Stimulated activated naive CD8-positive, alpha-beta T cell treated with anti-CD3 and anti-CD28 coated beads, Interleukin-15, Interleukin-2, amounts not matched to agents 100 ng/mL and 50 ng/mL, for 24 hours (primary cell): Measurements from ENCODE around the gene ATP6AP1.
A peak's percentile ranks its signal among the peaks of the same experiment; 100 is the strongest.

Source experiments
- H3K27ac Mint-ChIP-seq: one replicate; pipeline ENCODE4 v1.8.0; 2021; ENCODE audit warnings: mild to moderate bottlenecking, mixed read lengths
- H3K27me3 Mint-ChIP-seq: one replicate; pipeline ENCODE4 v1.8.0; 2021; ENCODE audit warnings: mixed read lengths
- H3K36me3 Mint-ChIP-seq: one replicate; pipeline ENCODE4 v1.8.0; 2021; ENCODE audit warnings: low read depth, mixed read lengths
- H3K4me1 Mint-ChIP-seq: one replicate; pipeline ENCODE4 v1.8.0; 2021; ENCODE audit warnings: low read depth, mixed read lengths
- H3K4me3 Mint-ChIP-seq: one replicate; pipeline ENCODE4 v1.8.0; 2021; ENCODE audit warnings: mild to moderate bottlenecking, mixed read lengths
- H3K9me3 Mint-ChIP-seq: one replicate; pipeline ENCODE4 v1.8.0; 2021; ENCODE audit warnings: mixed read lengths

ATP6AP1 gene

GRCh38 chrX:154434394-154435168 is 6.1 kb downstream of the ATP6AP1 start:
- no peaks in the 10 kb centered on the region for H3K9me3 Mint-ChIP-seq
- H3K36me3 Mint-ChIP-seq: peaks cover 14% of the 10 kb centered on the region
- peaks cover 28% of the 10 kb centered on the region for H3K4me1 Mint-ChIP-seq
- no peak overlapping the region for H3K4me3 Mint-ChIP-seq
- no peaks in the 10 kb centered on the region for H3K27me3 Mint-ChIP-seq
- H3K27ac Mint-ChIP-seq: no peak overlapping the region

- H3K4me3 Mint-ChIP-seq: no peak overlapping the region
- peaks cover 24% of the 10 kb centered on the region for H3K4me1 Mint-ChIP-seq
- no peaks in the 10 kb centered on the region for H3K9me3 Mint-ChIP-seq
- H3K27ac Mint-ChIP-seq: no peak overlapping the region
- H3K27me3 Mint-ChIP-seq: no peaks in the 10 kb centered on the region
- H3K36me3 Mint-ChIP-seq: peaks cover 14% of the 10 kb centered on the region
Observed at GRCh38 chrX:154435171-154435733, 6.8 kb downstream of the ATP6AP1 start.

GRCh38 chrX:154436374-154436982 is 8.0 kb downstream of the ATP6AP1 start:
- Mint-ChIP-seq H3K4me3 (peak overlapping the region; percentile 70), H3K4me1 (peaks cover 20% of the 10 kb centered on the region), H3K9me3 (no peaks in the 10 kb centered on the region)

GRCh38 chrX:154436983-154437752 is 8.7 kb downstream of the ATP6AP1 start, which contains the start of gene GDI1:
Gene GDI1 (plus strand): TSS chrX:154437154. CDS start chrX:154437255, 101 bp downstream.
- Mint-ChIP-seq H3K36me3 (peaks cover 14% of the 10 kb centered on the region), H3K27ac (peak within 1 kb of the TSS; percentile 85), H3K27me3 (no peaks in the 10 kb centered on the region), H3K4me3 (peak within 1 kb of the TSS; percentile 85), H3K4me1 (peaks cover 20% of the 10 kb centered on the region), H3K9me3 (no peaks in the 10 kb centered on the region)

More at GRCh38 chrX:154436374-154436982, 8.0 kb downstream of the ATP6AP1 start:
- peak overlapping the region; percentile 85 for H3K27ac Mint-ChIP-seq
- peaks cover 14% of the 10 kb centered on the region for H3K36me3 Mint-ChIP-seq
- no peaks in the 10 kb centered on the region for H3K27me3 Mint-ChIP-seq

- H3K27me3 Mint-ChIP-seq: no peaks in the 10 kb centered on the region
- H3K4me3 Mint-ChIP-seq: peak overlapping the region; percentile 85
- peaks cover 14% of the 10 kb centered on the region for H3K36me3 Mint-ChIP-seq
- no peaks in the 10 kb centered on the region for H3K9me3 Mint-ChIP-seq
- H3K4me1 Mint-ChIP-seq: peaks cover 20% of the 10 kb centered on the region
- H3K27ac Mint-ChIP-seq: peak overlapping the region; percentile 82
Observed at GRCh38 chrX:154437971-154438893, 9.8 kb downstream of the ATP6AP1 start.

GRCh38 chrX:154439841-154440240 is 11.4 kb downstream of the ATP6AP1 start:
- Mint-ChIP-seq H3K27me3 (no peaks in the 10 kb centered on the region), H3K36me3 (peaks cover 14% of the 10 kb centered on the region), H3K27ac (no peak overlapping the region), H3K4me3 (no peak overlapping the region), H3K9me3 (no peaks in the 10 kb centered on the region), H3K4me1 (peaks cover 24% of the 10 kb centered on the region)

- peaks cover 24% of the 10 kb centered on the region for H3K4me1 Mint-ChIP-seq
- no peaks in the 10 kb centered on the region for H3K9me3 Mint-ChIP-seq
- peaks cover 9% of the 10 kb centered on the region for H3K36me3 Mint-ChIP-seq
- H3K27me3 Mint-ChIP-seq: no peaks in the 10 kb centered on the region
- H3K27ac Mint-ChIP-seq: no peak overlapping the region
- no peak overlapping the region for H3K4me3 Mint-ChIP-seq
Observed at GRCh38 chrX:154440623-154441357, 12.3 kb downstream of the ATP6AP1 start.

- H3K27me3 Mint-ChIP-seq: no peaks in the 10 kb centered on the region
Observed at GRCh38 chrX:154441564-154441963, 13.1 kb downstream of the ATP6AP1 start.

GRCh38 chrX:154441984-154442707 is 13.7 kb downstream of the ATP6AP1 start:
- Mint-ChIP-seq H3K36me3 (peaks cover 6% of the 10 kb centered on the region), H3K27ac (no peak overlapping the region), H3K4me1 (peaks cover 19% of the 10 kb centered on the region), H3K27me3 (no peaks in the 10 kb centered on the region), H3K9me3 (no peaks in the 10 kb centered on the region), H3K4me3 (no peak overlapping the region)

More at GRCh38 chrX:154441564-154441963, 13.1 kb downstream of the ATP6AP1 start:
- H3K36me3 Mint-ChIP-seq: peaks cover 3% of the 10 kb centered on the region
- H3K9me3 Mint-ChIP-seq: no peaks in the 10 kb centered on the region
- H3K4me1 Mint-ChIP-seq: peaks cover 19% of the 10 kb centered on the region
- no peak overlapping the region for H3K27ac Mint-ChIP-seq
- H3K4me3 Mint-ChIP-seq: no peak overlapping the region

GRCh38 chrX:154443479-154443910 is 15.0 kb downstream of the ATP6AP1 start:
- H3K4me3 Mint-ChIP-seq: peak overlapping the region; percentile 71
- no peak overlapping the region for H3K27ac Mint-ChIP-seq
- H3K36me3 Mint-ChIP-seq: peaks cover 7% of the 10 kb centered on the region
- peaks cover 10% of the 10 kb centered on the region for H3K4me1 Mint-ChIP-seq
- H3K27me3 Mint-ChIP-seq: no peaks in the 10 kb centered on the region
- H3K9me3 Mint-ChIP-seq: no peaks in the 10 kb centered on the region

GRCh38 chrX:154443992-154444754 is 15.7 kb downstream of the ATP6AP1 start, which contains the start of gene FAM50A:
Gene FAM50A (plus strand): TSS chrX:154444141. CDS start chrX:154444236, 95 bp downstream.
- H3K4me3 Mint-ChIP-seq: peak within 1 kb of the TSS; percentile 71
- peaks cover 4% of the 10 kb centered on the region for H3K36me3 Mint-ChIP-seq
- peaks cover 7% of the 10 kb centered on the region for H3K4me1 Mint-ChIP-seq
- H3K27ac Mint-ChIP-seq: no peak within 1 kb of the TSS
- H3K9me3 Mint-ChIP-seq: no peaks in the 10 kb centered on the region
- no peaks in the 10 kb centered on the region for H3K27me3 Mint-ChIP-seq

- no peak overlapping the region for H3K27ac Mint-ChIP-seq
Observed at GRCh38 chrX:154444755-154445246, 16.3 kb downstream of the ATP6AP1 start.

More at GRCh38 chrX:154444755-154445246, 16.3 kb downstream of the ATP6AP1 start:
- peaks cover 7% of the 10 kb centered on the region for H3K4me1 Mint-ChIP-seq
- H3K9me3 Mint-ChIP-seq: no peaks in the 10 kb centered on the region
- peaks cover 4% of the 10 kb centered on the region for H3K36me3 Mint-ChIP-seq
- no peaks in the 10 kb centered on the region for H3K27me3 Mint-ChIP-seq
- H3K4me3 Mint-ChIP-seq: peak overlapping the region; percentile 69
